Esophagus squamous epithelium (tissue), 4 donors: ENCODE data around the gene TOR4A.

Source experiments
- POLR2A ChIP-seq, 4 donors: fragments of 450-650 bp; IDR thresholded peaks; one replicate each; pipeline ENCODE4 v1.6.1; 2017; ENCODE audit warnings: antibody characterized with exemption in 4 of 4, mild to moderate bottlenecking in 4 of 4, moderate library complexity in 3 of 4
- TF ChIP-seq, protein P1 (sequence below), 6 experiments: fragments of 450-650 bp in 4 of 6; fragments of 200-600 bp in 2 of 6; sonication (generic) in 2 of 6; IDR thresholded peaks; one replicate each; pipeline ENCODE4 v1.5.1; 2016 to 2019; ENCODE audit warnings: antibody characterized with exemption in 6 of 6, mild to moderate bottlenecking in 4 of 6, moderate library complexity in 4 of 6

- TF ChIP-seq, protein P1, sequence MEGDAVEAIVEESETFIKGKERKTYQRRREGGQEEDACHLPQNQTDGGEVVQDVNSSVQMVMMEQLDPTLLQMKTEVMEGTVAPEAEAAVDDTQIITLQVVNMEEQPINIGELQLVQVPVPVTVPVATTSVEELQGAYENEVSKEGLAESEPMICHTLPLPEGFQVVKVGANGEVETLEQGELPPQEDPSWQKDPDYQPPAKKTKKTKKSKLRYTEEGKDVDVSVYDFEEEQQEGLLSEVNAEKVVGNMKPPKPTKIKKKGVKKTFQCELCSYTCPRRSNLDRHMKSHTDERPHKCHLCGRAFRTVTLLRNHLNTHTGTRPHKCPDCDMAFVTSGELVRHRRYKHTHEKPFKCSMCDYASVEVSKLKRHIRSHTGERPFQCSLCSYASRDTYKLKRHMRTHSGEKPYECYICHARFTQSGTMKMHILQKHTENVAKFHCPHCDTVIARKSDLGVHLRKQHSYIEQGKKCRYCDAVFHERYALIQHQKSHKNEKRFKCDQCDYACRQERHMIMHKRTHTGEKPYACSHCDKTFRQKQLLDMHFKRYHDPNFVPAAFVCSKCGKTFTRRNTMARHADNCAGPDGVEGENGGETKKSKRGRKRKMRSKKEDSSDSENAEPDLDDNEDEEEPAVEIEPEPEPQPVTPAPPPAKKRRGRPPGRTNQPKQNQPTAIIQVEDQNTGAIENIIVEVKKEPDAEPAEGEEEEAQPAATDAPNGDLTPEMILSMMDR (IDR thresholded peaks at IDR 0.05) = no peak
- no peak for TF ChIP-seq POLR2A (IDR thresholded peaks at IDR 0.05)
Measured at GRCh38 chr9:137317021-137317717, 39.6 kb downstream of the TOR4A start.
